Retinal pigment epithelial cell (primary cell): ENCODE data around the gene CRELD1.
"Not testable (repeated sequence)": the region's sequence is repeated elsewhere in the genome, so short reads cannot be mapped to it uniquely, and the experiment has no call there.

Experiments
- DNase-seq: peaks from one replicate; pipeline ENCODE4 v3.0.0-alpha.2; 2010; ENCODE audit warnings: low read depth
- H3K4me3 ChIP-seq: 2 replicates; pipeline ENCODE4 v1.5.1; 2011; ENCODE audit warnings: mild to moderate bottlenecking, low read length, control low read depth, moderate library complexity
- CTCF ChIP-seq: conservative IDR thresholded peaks from 2 replicates; pipeline ENCODE4 v1.5.1; 2011; ENCODE audit warnings: low read depth, low read length, control low read depth, inconsistent platforms

The CRELD1 gene

GRCh38 chr3:9899289-9899791, 34.3 kb upstream of the CRELD1 start:
- no peak overlapping the region for H3K4me3 ChIP-seq
- no peak for DNase-seq
- no peak for TF ChIP-seq CTCF

- DNase-seq, H3K4me3 ChIP-seq: not testable (repeated sequence)
Observed at GRCh38 chr3:9900965-9901415, 32.6 kb upstream of the CRELD1 start.

GRCh38 chr3:9901967-9902366, 31.7 kb upstream of the CRELD1 start:
- H3K4me3 ChIP-seq: no peak overlapping the region
- TF ChIP-seq CTCF: no peak
- no peak for DNase-seq

- no peak for DNase-seq
- no peak for TF ChIP-seq CTCF
- H3K4me3 ChIP-seq: peak within 1 kb of the TSS; percentile 41
Observed at GRCh38 chr3:9902372-9903237, 31.0 kb upstream of the CRELD1 start, which contains the start of gene IL17RE. TSS of gene IL17RE (plus strand) at chr3:9902848. CDS start at chr3:9902933, 85 bp downstream.

GRCh38 chr3:9903238-9903624, 30.4 kb upstream of the CRELD1 start:
- DNase-seq: no peak
- TF ChIP-seq CTCF: no peak
- peak overlapping the region; percentile 41 for H3K4me3 ChIP-seq

GRCh38 chr3:9903904-9904303, 29.7 kb upstream of the CRELD1 start:
- no peak for DNase-seq
- no peak for TF ChIP-seq CTCF
- no peak overlapping the region for H3K4me3 ChIP-seq

- no peak overlapping the region for H3K4me3 ChIP-seq
- no peak for DNase-seq
- no peak for TF ChIP-seq CTCF
Observed at GRCh38 chr3:9906480-9906879, 27.2 kb upstream of the CRELD1 start.
